ENCODE data around the gene TAF11L10.
"Not testable (repeated sequence)": the region's sequence is repeated elsewhere in the genome, so short reads cannot be mapped to it uniquely, and the experiment has no call there.

TAF11L10 gene

DNA sequence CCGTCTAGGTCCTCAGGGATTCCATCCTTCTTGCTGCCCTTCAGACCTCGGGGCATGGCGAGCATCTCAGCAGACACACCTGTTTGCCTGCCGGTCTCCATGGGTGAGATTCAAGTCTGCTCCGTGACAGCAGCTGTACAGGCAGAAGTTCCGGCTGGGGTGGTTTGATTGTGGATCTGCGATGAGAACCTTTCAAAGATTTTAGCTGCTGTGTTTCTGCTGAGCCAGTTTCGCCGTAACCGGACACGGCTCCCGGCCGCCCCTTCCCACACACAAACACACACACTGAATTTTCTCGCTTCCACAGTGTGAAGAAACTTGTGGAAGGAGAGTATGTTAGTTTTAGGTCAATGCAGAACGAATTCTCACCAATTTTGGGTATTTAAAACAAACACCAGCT is at the start of gene TAF11L10:
Gene TAF11L10, minus strand, starts transcription at position 101 of the 400 bp plus-strand sequence.
- not testable (repeated sequence) for DNase-seq (ENCODE audit: low spot score)

DNA sequence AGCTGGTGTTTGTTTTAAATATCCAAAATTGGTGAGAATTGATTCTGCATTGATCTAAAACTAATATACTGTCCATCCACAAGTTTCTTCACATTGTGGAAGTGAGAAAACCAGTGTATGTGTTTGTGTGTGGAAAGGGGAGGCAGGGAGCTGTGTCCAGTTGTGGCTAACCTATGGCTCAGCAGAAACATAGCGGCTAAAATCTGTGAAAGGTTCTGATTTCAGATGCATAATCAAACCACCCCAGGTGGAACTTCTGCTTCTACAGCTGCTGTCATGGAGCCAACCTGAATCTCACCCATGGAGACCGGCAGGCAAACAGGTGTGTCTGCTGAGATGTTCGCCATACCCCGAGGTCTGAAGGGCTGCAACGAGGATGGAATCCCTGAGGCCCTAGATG is 36.5 kb upstream of the TAF11L10 start, which contains the start of gene TAF11L14:
Gene TAF11L14, plus strand, starts transcription at position 301 of the 400 bp plus-strand sequence.
- DNase-seq (ENCODE audit: low spot score), result no peak

DNA sequence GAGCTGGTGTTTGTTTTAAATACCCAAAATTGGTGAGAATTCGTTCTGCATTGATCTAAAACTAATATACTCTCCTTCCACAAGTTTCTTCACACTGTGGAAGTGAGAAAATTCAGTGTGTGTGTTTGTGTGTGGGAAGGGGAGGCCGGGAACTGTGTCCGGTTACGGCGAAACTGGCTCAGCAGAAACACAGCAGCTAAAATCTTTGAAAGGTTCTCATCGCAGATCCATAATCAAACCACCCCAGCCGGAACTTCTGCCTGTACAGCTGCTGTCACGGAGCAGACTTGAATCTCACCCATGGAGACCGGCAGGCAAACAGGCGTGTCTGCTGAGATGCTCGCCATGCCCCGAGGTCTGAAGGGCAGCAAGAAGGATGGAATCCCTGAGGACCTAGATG is 34.2 kb upstream of the TAF11L10 start, which contains the start of gene TAF11L13:
Gene TAF11L13, plus strand, starts transcription at position 301 of the 400 bp plus-strand sequence.
- not testable (repeated sequence) for DNase-seq (ENCODE audit: low spot score)

GRCh38 chr5:17625686-17626085 is 28.1 kb upstream of the TAF11L10 start:
- DNase-seq (ENCODE audit: low spot score), result no peak

GRCh38 chr5:17620627-17621026 is 23.0 kb upstream of the TAF11L10 start:
- peak; percentile 4 for DNase-seq (ENCODE audit: low spot score)

DNA sequence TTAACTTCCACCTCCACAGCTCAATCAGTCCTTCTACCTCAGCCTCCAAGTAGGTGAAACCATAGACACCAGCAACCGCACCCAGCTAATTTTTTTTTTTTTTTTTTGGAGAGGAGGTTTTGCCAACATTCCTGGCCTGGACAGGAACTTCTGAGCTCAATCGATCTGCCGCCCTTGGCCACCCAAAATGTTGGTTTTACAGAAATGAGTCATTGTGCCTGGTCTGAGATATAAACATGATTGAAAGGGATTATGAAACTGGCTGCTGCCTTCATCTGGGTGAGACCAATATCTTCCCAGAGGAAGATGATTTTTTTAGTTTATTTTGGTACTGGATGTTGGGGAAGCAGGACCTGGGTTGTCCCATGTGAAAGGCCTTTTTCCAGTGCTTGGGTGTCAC is 21.7 kb upstream of the TAF11L10 start:
- no peak for DNase-seq (ENCODE audit: low spot score)

DNA sequence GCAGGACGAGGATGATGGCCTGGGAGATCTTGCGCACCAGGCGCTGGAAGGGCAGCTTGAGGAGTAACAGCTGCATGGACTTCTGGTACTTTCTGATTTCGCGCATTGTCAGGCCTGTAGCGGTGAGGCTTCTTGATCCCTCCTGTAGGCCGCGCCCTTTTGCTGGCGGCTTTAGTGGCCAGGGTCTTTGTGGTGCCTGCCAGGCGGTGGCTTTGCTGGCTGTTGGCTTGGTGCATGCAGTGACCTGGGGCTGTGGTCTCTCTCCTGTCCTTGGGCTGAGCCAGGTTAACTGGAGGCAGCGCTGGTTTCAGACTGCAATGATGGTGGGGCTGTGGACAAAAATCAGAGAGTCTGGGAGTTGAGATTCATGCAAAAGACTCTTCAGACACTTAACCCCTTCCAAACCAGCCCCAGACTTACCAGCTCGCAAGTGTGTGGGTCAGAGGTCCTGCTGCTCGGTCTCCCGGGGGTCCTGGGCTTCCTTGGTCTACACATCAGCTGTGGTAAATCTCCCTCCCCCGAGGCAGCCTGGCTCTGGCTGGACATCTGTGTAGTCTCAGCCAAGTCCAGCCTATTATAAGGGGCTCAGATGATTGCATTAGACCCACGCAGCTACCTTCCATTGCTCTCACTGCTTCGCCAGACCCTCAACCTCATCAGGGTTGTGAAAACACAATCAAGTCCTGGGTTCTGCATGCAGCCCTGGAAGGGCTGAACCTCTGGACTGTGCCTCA is 17.4 kb upstream of the TAF11L10 start:
- DNase-seq (ENCODE audit: low spot score), result no peak

DNA sequence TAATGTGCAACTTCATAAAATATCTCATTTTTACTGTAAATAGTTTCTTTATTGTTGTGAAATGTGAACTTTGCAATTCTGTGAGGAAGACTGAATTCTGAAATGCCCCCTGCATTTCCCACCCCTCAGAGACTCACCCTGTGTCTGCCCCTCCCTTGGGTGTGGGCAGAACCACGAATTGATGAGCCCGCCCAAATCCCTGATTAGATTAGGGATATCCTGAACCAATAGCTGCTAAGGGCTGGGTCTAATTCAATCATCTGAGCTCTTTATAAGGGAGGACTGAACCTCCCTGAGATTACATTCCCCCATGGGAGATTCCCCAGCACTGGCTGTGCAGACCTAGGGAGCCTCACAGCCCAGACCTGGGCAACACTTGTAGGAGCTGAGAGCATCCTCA is 12.5 kb upstream of the TAF11L10 start, which contains the start of gene TAF11L12:
Gene TAF11L12, plus strand, starts transcription at position 301 of the 400 bp plus-strand sequence.
- DNase-seq (ENCODE audit: low spot score), result not testable (repeated sequence)

DNA sequence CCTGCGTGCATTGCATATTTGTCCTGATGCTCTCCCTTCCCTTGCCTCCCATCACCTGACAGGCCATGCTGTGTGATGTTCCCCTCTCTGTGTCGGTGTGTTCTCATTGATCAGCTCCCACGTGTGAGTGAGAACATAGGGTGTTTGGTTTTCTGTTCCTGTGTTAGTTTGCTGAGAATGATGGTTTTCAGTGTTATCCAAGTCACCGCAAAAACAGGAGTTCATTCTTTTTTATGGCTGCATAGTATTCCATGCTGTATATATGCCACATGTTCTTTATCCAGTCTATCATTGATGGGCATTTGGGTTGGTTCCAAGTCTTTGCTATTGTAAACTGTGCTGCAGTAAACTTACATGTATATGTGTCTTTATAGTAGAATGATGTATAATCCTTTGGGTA is 9.8 kb upstream of the TAF11L10 start:
- not testable (repeated sequence) for DNase-seq (ENCODE audit: low spot score)

- no peak for DNase-seq (ENCODE audit: low spot score)
Observed at GRCh38 chr5:17604951-17605350, 7.3 kb upstream of the TAF11L10 start.

- not testable (repeated sequence) for DNase-seq (ENCODE audit: low spot score)
Observed at GRCh38 chr5:17603880-17604279, 6.3 kb upstream of the TAF11L10 start, which contains the start of gene TAF11L11. TAF11L11 (plus strand) TSS chr5:17604183.

GRCh38 chr5:17594255-17594654 is 3.4 kb downstream of the TAF11L10 start, which contains the start of gene TAF11L9:
TAF11L9 (minus strand) TSS chr5:17594394.
- not testable (repeated sequence) for DNase-seq (ENCODE audit: low spot score)

DNA sequence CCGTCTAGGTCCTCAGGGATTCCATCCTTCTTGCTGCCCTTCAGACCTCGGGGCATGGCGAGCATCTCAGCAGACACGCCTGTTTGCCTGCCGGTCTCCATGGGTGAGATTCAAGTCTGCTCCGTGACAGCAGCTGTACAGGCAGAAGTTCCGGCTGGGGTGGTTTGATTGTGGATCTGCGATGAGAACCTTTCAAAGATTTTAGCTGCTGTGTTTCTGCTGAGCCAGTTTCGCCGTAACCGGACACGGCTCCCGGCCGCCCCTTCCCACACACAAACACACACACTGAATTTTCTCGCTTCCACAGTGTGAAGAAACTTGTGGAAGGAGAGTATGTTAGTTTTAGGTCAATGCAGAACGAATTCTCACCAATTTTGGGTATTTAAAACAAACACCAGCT is 6.8 kb downstream of the TAF11L10 start, which contains the start of gene TAF11L8:
Gene TAF11L8, minus strand, starts transcription at position 101 of the 400 bp plus-strand sequence.
- not testable (repeated sequence) for DNase-seq (ENCODE audit: low spot score)

DNA sequence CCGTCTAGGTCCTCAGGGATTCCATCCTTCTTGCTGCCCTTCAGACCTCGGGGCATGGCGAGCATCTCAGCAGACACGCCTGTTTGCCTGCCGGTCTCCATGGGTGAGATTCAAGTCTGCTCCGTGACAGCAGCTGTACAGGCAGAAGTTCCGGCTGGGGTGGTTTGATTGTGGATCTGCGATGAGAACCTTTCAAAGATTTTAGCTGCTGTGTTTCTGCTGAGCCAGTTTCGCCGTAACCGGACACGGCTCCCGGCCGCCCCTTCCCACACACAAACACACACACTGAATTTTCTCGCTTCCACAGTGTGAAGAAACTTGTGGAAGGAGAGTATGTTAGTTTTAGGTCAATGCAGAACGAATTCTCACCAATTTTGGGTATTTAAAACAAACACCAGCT is 12.0 kb downstream of the TAF11L10 start, which contains the start of gene TAF11L7:
Gene TAF11L7, minus strand, starts transcription at position 101 of the 400 bp plus-strand sequence.
- not testable (repeated sequence) for DNase-seq (ENCODE audit: low spot score)
